ENCODE data around the gene IMMP2L. TPM values are rescaled to one million over a fixed set of nuclear protein-coding genes. Genes with fewer than 3 reads are reported as not detected.

IMMP2L gene
- total RNA-seq, 2 donors from 2014 or later, result 10.5 to 17.4 TPM

DNA sequence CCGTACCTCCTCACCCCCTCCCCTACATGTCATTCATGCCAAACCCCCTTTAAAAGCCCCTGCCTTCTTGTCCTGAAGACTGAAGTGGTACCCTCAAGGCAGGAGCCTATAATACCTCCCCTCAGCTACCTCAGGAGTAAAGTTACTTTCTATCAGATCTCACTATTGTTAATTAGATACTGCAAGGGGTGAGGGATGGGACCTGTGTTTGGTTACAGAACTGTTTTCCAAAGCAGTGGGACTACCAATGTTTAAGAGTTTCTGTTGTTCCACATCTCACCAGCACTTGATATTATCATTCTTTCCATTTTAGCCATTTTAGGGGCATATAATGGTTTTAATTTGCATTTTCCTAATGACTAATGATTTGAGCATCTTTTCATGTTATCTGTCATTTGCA lies 668.2 kb downstream of the IMMP2L start:
- TF ChIP-seq, protein P1, sequence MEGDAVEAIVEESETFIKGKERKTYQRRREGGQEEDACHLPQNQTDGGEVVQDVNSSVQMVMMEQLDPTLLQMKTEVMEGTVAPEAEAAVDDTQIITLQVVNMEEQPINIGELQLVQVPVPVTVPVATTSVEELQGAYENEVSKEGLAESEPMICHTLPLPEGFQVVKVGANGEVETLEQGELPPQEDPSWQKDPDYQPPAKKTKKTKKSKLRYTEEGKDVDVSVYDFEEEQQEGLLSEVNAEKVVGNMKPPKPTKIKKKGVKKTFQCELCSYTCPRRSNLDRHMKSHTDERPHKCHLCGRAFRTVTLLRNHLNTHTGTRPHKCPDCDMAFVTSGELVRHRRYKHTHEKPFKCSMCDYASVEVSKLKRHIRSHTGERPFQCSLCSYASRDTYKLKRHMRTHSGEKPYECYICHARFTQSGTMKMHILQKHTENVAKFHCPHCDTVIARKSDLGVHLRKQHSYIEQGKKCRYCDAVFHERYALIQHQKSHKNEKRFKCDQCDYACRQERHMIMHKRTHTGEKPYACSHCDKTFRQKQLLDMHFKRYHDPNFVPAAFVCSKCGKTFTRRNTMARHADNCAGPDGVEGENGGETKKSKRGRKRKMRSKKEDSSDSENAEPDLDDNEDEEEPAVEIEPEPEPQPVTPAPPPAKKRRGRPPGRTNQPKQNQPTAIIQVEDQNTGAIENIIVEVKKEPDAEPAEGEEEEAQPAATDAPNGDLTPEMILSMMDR (IDR thresholded peaks at IDR 0.05), result no peak
- TF ChIP-seq POLR2A (IDR thresholded peaks at IDR 0.05), result no peak
- Histone ChIP-seq H3K9me3 (peaks cover 0 to 3% (median 0%) of the 10 kb centered on the region in 3 donors), H3K27ac (no peak overlapping the region), H3K27me3 (no peaks in the 10 kb centered on the region), H3K4me1 (no peaks in the 10 kb centered on the region), H3K36me3 (replicated peaks in 1 of 2; ENCODE audit: insufficient read depth in 1 of 2, low read depth in 2 of 2) (no peaks in the 10 kb centered on the region), H3K4me3 (no peak overlapping the region)
- intact Hi-C loops (cut with DNase I), result loop anchor here (10.0 kb wide), 1 partner anchor 279 kb away; no protein-coding TSS in a partner anchor
- ATAC-seq, result no peak
- 86 to 88% methylated on average over 1 of the region's 1 CpG for WGBS, 2 donors
- no peak for DNase-seq

DNA sequence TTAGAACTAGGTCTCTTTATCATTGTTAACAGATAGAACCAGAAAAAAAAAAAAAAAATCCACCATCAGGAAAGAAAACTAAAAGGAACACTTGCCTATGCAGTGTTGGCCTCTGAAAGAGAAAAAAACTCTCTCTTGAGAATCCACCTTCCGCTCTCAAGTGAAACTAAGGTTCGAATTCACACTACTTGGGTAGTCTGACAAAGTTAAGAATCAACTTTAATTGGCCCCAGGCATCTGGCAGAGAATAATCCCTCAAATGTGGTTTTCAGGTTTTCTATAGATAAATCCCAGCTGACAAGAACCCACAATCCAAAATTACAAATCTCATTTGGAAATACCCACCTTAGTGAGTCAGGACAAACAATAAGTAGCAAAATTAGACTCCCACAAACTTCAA lies 671.1 kb downstream of the IMMP2L start:
- H3K27ac ChIP-seq, result no peak overlapping the region
- intact Hi-C loops (cut with DNase I), result loop anchor here (10.0 kb wide), 1 partner anchor 276 kb away; no protein-coding TSS in a partner anchor
- no peak for DNase-seq
- 86 to 94% methylated on average over 2 of the region's 2 CpGs for WGBS, 2 donors
- no peaks in the 10 kb centered on the region for H3K27me3 ChIP-seq
- TF ChIP-seq POLR2A (IDR thresholded peaks at IDR 0.05), result no peak
- TF ChIP-seq, protein P1 (IDR thresholded peaks at IDR 0.05), result no peak
- H3K9me3 ChIP-seq, result no peaks in the 10 kb centered on the region
- ATAC-seq, result no peak
- no peaks in the 10 kb centered on the region for H3K36me3 ChIP-seq (replicated peaks in 1 of 2; ENCODE audit: insufficient read depth in 1 of 2, low read depth in 2 of 2)
- no peaks in the 10 kb centered on the region for H3K4me1 ChIP-seq
- H3K4me3 ChIP-seq, result no peak overlapping the region

DNA sequence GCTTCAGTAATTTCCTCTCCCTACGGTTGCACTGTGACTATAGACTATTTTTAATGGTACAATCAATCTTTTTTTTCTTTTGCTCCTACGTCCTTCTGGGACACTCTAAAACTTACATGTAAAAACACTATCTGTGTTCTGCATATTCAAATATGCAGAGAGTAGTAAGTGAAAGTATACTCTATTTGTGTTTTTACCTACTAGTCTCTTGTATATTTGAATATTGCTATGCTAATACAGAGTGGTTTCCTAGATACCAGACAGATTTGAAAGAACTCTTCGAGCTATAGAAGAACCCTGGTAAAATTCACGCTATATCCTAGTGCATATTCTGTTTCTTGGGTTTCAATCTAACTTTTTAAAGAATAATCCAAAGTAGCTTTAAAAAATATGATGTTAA lies 672.2 kb downstream of the IMMP2L start:
- DNase-seq, result no peak

DNA sequence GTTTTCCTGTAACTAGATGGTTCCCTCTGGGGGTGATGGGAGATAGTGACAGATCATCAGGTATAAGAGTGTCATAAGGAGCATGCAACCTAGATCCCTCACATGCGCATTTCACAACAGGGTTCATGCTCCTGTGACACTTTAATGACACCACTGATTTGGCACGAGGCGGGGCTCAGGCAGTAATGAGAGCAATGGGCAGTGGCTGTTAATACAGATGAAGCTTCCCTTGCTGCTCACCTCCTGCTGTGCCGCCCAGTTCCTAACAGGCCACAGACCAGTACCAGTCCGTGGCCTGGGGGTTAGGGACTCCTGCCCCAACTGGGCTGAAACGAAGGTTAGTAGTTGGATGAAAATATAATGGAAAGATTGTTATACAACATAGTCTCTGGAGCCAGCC lies 673.0 kb downstream of the IMMP2L start:
- Histone ChIP-seq H3K9me3 (no peaks in the 10 kb centered on the region), H3K36me3 (replicated peaks in 1 of 2; ENCODE audit: insufficient read depth in 1 of 2, low read depth in 2 of 2) (no peaks in the 10 kb centered on the region), H3K4me3 (no peak overlapping the region), H3K27ac (no peak overlapping the region), H3K27me3 (no peaks in the 10 kb centered on the region), H3K4me1 (no peaks in the 10 kb centered on the region)
- DNase-seq (no peak), ATAC-seq (no peak)
- WGBS, 2 donors, result 88 to 89% methylated on average over 6 of the region's 6 CpGs
- TF ChIP-seq, protein P1 (IDR thresholded peaks at IDR 0.05), result no peak
- no peak for TF ChIP-seq POLR2A (IDR thresholded peaks at IDR 0.05)
- intact Hi-C loops (cut with DNase I), result no loop called here

More for the DNA sequence above, 672.2 kb downstream of the IMMP2L start:
- Histone ChIP-seq H3K9me3 (no peaks in the 10 kb centered on the region), H3K36me3 (replicated peaks in 1 of 2; ENCODE audit: insufficient read depth in 1 of 2, low read depth in 2 of 2) (no peaks in the 10 kb centered on the region), H3K4me3 (no peak overlapping the region), H3K27me3 (no peaks in the 10 kb centered on the region), H3K4me1 (no peaks in the 10 kb centered on the region), H3K27ac (no peak overlapping the region)
- no peak for ATAC-seq
- TF ChIP-seq, protein P1 (IDR thresholded peaks at IDR 0.05), result no peak
- 91 to 95% methylated on average over 4 of the region's 4 CpGs for WGBS, 2 donors
- intact Hi-C loops (cut with DNase I), result loop anchor here (10.0 kb wide), 1 partner anchor 275 kb away; no protein-coding TSS in a partner anchor

GRCh38 chr7:110888641-110889040 lies 673.7 kb downstream of the IMMP2L start:
- ATAC-seq (no peak), DNase-seq (no peak)
- no peaks in the 10 kb centered on the region for H3K4me1 ChIP-seq
- no peaks in the 10 kb centered on the region for H3K36me3 ChIP-seq (replicated peaks in 1 of 2; ENCODE audit: insufficient read depth in 1 of 2, low read depth in 2 of 2)
- no peaks in the 10 kb centered on the region for H3K27me3 ChIP-seq
- no peaks in the 10 kb centered on the region for H3K9me3 ChIP-seq
- WGBS, 2 donors, result 85 to 89% methylated on average over 3 of the region's 3 CpGs
- no peak overlapping the region for H3K4me3 ChIP-seq
- no peak overlapping the region for H3K27ac ChIP-seq
- TF ChIP-seq, protein P1 (IDR thresholded peaks at IDR 0.05), result no peak
- TF ChIP-seq POLR2A (IDR thresholded peaks at IDR 0.05), result no peak
- intact Hi-C loops (cut with DNase I), result no loop called here

Data from body of pancreas (tissue), 4 donors.